ENCODE measurements around the gene VTA1. TPM values are rescaled to one million over a fixed set of nuclear protein-coding genes. Genes with fewer than 3 reads are reported as not detected.
"Not testable (repeated sequence)": the region's sequence is repeated elsewhere in the genome, so short reads cannot be mapped to it uniquely, and the experiment has no call there.

Gene VTA1
- total RNA-seq, 1 donor from 2014 or later, result 33.2 TPM

DNA sequence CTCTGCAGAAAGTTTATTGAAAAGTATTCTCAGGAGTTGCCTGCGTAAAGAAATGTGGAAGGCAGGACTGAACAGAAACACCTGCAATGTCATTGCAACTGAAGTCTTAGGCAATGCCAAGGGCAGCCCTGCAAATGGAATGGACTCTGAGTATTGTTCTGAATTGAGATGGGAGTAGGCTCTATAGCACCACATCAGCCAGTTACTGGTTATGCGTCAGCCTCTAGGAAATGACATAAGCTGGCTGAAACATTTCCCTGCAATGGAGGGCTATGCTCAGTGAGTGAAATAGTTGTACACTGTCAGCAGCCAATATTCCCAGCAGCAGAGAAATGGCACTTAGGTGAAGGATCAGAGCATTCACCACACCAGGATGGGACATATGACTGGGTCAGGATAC is 28.1 kb upstream of the VTA1 start:
- Histone ChIP-seq H3K4me1 (no peaks in the 10 kb centered on the region), H3K36me3 (no peaks in the 10 kb centered on the region), H3K27ac (replicated peaks) (no peak overlapping the region), H3K27me3 (ENCODE audit: low read depth) (no peaks in the 10 kb centered on the region), H3K9me3 (replicated peaks) (no peaks in the 10 kb centered on the region), H3K4me3 (no peak overlapping the region)
- no peak for DNase-seq
- intact Hi-C loops (cut with micrococcal nuclease), result loop anchor here (10.0 kb wide), 1 partner anchor 444 kb away; no protein-coding TSS in a partner anchor
- TF ChIP-seq CTCF (IDR thresholded peaks at IDR 0.05; ENCODE audit: borderline replicate concordance), result no peak

GRCh38 chr6:142121342-142121741 is 25.7 kb upstream of the VTA1 start:
- Histone ChIP-seq H3K4me1 (no peaks in the 10 kb centered on the region), H3K27me3 (ENCODE audit: low read depth) (no peaks in the 10 kb centered on the region), H3K27ac (replicated peaks) (no peak overlapping the region), H3K9me3 (replicated peaks) (no peaks in the 10 kb centered on the region), H3K36me3 (no peaks in the 10 kb centered on the region), H3K4me3 (no peak overlapping the region)
- intact Hi-C loops (cut with micrococcal nuclease), result no loop called here
- no peak for DNase-seq
- TF ChIP-seq CTCF (IDR thresholded peaks at IDR 0.05; ENCODE audit: borderline replicate concordance), result no peak

DNA sequence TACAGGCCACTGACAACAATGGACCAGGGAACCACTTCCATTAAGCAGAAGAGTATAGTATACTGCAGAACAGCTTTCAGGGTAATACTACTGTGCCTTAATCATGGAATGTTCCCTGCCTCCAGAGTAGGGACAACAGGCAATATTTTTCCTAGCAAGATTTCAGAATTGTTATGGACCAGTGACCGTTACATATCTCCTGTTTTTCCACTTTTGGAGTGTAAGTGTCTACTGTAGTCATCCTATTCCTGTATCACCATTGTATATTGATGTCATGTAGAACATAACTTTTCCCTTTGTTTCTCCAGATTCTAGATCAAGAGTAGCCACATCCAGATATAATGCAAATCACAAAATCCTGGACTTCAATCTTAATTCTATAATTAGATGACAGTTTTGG is 16.2 kb upstream of the VTA1 start:
- no peak overlapping the region for H3K27ac ChIP-seq (replicated peaks)
- H3K4me1 ChIP-seq, result no peaks in the 10 kb centered on the region
- H3K9me3 ChIP-seq (replicated peaks), result peaks cover 11% of the 10 kb centered on the region
- TF ChIP-seq CTCF (IDR thresholded peaks at IDR 0.05; ENCODE audit: borderline replicate concordance), result no peak
- no peak overlapping the region for H3K4me3 ChIP-seq
- no peaks in the 10 kb centered on the region for H3K36me3 ChIP-seq
- peaks cover 8% of the 10 kb centered on the region for H3K27me3 ChIP-seq (ENCODE audit: low read depth)
- intact Hi-C loops (cut with micrococcal nuclease), result no loop called here
- no peak for DNase-seq

DNA sequence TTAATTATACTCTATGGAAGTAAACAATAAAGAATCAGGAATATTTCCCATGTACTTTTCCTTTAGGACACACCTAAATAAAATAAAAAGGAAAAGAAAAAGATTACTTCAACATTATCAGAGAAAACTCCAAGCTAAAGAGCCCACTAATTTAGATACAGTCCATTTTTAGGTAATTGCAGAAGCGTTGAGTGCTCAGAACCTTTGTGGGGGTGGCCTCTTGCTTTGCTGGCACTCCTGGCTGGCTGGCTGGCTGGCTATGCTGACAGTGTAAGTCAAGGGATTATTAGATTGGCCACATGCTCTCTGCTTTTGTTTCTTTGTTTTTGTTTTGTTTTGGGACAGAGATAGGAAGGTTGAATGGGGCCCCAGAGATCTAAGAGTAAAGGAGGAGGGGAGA is 14.4 kb upstream of the VTA1 start, which contains the start of gene GJE1:
TSS of gene GJE1 (plus strand) at position 301 of the 400 bp plus-strand sequence. CDS start 234 bp downstream, outside the sequence.
- intact Hi-C loops (cut with micrococcal nuclease), result no loop called here
- Histone ChIP-seq H3K36me3 (no peaks in the 10 kb centered on the region), H3K27ac (replicated peaks) (no peak within 1 kb of the TSS), H3K9me3 (replicated peaks) (peaks cover 11% of the 10 kb centered on the region), H3K4me3 (no peak within 1 kb of the TSS), H3K4me1 (no peaks in the 10 kb centered on the region), H3K27me3 (ENCODE audit: low read depth) (peaks cover 8% of the 10 kb centered on the region)
- no peak for DNase-seq
- TF ChIP-seq CTCF (IDR thresholded peaks at IDR 0.05; ENCODE audit: borderline replicate concordance), result no peak

GRCh38 chr6:142138876-142139275 is 8.2 kb upstream of the VTA1 start:
- Histone ChIP-seq H3K4me3 (no peak overlapping the region), H3K27me3 (ENCODE audit: low read depth) (no peaks in the 10 kb centered on the region), H3K36me3 (no peaks in the 10 kb centered on the region), H3K27ac (replicated peaks) (no peak overlapping the region), H3K4me1 (no peaks in the 10 kb centered on the region), H3K9me3 (replicated peaks) (no peaks in the 10 kb centered on the region)
- no peak for TF ChIP-seq CTCF (IDR thresholded peaks at IDR 0.05; ENCODE audit: borderline replicate concordance)
- no peak for DNase-seq
- intact Hi-C loops (cut with micrococcal nuclease), result no loop called here

GRCh38 chr6:142141531-142141930 is 5.5 kb upstream of the VTA1 start:
- H3K9me3 ChIP-seq (replicated peaks); H3K4me3 ChIP-seq; H3K27ac ChIP-seq (replicated peaks); DNase-seq; H3K4me1 ChIP-seq; H3K36me3 ChIP-seq; intact Hi-C loops (cut with micrococcal nuclease); H3K27me3 ChIP-seq (ENCODE audit: low read depth): not testable (repeated sequence)
